GM18907 (cell line): ENCODE measurements around the gene BAHCC1.

Source experiments
- ATAC-seq: cut with Tn5 transposase; IDR thresholded peaks from one replicate; pipeline ENCODE4 v1.9.1; 2021; ENCODE audit warnings: mild to moderate bottlenecking, moderate library complexity; ENCODE audit not compliant: unreplicated experiment

The BAHCC1 gene

DNA sequence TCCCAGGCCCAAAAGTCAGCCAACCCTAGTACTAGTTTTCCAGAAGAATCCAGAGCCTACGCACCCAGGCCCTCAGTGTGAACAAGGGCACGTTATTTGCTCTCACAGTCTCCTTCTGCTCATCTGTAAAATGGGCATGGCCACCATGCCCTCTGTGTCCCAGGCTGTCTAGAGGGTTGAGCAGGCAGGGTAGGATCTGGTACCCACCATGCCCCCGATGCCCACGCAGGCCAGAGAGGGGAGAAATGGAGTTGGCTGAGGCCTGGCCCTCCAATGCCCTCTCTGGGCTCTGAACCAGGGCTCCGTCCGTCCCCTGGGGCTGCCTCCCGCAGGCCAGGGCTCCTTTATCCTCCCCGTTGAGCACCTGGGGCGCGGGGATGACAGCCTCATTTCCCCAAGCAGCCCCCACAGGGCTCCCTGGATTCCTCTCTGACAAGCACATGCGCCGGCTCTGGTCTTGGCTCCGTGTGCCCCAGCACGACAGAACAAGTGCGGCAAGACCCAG lies 9.1 kb upstream of the BAHCC1 start:
- ATAC-seq: no peak

DNA sequence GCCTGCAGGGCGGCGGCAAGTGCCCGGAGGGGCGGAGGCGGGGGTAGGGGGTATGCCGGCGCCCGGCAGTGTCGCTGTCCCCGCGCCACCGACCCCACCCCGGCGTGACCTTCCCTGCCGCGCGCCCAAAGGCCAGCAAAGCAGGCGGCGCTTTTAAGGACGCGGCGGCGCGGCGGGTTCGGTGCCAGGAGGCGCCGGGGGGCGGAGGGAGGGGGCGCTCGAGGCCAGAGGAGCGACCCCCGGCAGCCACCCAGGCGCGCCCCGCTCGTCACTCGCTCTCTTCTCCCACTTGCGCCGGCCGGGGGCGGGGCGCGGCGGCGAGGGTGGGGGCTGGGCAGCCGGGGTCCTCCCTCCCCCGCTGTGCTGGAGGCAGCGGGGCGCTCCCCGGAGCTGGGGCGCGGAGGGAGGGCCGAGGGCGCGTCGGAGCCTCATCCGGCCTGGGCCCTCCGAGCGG lies 8.6 kb upstream of the BAHCC1 start:
- ATAC-seq: no peak

DNA sequence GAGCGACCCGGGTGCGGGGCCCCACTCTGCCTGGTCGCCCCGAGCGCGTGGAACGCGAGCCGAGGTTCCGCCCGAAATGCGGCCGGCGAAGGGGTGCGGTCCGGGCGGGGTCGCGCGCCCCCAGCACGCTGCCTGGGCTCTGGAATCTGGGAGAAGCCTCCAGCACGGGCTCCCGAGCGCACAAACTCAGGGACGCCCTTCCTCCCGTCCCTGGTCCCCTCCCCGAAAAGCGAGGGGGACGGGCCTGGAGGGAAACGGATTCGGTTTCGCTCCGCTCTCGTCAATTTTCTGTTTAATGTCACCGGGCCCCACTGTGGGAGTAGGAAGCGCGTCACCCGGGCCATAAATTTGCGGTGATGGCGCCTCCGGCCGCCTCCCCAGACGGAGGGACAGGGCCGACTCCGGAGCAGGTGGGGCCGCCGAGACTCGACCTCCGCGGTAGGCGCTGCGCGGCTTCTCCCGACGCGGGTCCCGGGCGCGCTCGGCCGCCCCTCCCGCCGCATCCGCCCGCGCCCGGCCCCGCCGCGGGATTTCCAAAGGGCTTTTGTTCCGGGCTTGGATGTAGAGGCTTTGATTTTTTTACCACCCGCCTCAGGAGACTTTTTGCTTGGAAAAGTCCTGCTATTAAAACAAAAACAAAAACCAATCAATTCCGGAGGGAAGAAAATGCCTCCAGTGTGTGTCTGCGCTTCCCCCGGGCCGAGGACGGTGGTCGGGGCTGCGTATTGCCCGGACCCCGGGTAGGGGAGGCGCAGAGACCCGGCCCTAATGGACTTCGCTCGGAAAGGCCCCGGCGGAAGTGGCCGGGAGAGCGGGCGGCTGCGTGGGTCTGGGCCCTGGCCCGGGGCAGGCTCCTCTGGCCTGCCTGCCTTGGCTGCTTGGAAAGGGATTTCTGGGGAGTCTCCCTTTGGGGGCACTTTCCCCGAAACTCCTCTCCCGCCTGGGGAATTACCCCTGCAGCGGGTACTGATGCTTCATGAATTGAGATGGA lies 7.9 kb upstream of the BAHCC1 start:
- ATAC-seq: no peak

DNA sequence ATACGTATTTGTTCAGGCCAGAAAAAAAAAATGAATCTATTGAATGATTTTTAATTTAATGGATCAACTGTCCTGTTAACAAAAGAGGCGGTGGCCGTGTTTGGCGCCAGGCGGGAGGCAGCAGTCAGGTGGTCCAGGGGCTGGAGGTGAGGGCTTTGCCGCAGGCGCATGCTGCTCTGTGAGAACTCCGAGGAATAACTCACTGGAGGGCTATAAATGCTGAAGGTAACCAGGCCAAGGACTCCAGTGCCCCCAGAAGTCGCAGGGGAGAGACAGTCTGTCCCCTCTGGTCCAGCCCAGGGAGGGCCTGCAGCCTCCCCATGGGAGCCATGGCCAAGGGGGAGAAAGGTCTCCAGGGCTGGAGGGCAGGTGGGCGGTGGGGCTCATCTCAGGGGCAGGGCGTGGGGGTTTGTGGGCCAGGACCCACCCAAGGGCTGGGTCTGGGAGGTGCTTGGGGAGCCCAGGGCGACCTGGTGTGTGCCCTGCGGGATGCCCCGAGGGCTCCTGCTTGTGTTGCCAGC lies 7.1 kb upstream of the BAHCC1 start:
- no peak for ATAC-seq

DNA sequence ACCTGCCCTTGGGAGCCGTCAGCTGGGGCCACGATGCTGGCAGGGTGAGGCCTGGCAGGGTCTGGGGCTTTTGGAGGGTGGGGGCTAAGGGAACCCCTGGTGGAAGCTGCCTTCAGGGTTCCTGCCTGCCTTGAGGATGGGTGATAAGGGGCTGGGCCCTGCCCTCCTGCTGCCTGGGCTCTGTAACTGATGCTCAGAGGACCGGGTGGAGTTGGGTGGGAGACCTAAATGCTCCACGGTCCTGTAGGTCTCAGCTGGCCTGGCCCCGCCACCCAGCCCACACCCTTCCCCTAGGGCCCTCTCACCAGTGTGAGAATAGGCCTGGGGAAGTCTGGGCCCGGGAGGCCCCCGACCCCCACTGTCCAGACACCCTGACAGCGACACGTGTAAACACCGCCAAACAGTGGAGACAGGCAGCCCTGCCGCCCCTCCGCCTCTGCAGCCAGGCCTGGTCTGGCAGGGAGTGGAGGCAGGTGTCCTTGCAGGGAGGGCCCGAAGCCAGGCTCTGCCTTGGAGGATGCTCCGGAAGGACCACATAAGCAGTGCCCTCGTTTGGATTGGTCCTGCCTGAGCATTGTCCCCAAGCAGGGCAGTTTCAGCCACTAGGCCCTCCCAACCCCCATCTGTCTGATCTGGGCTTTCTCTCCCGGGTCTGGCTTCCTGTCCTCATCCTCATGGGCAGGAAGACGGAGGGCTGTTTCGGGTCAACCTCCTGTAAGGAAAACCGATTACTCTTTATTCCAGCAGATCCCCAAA lies 6.5 kb upstream of the BAHCC1 start:
- no peak for ATAC-seq

DNA sequence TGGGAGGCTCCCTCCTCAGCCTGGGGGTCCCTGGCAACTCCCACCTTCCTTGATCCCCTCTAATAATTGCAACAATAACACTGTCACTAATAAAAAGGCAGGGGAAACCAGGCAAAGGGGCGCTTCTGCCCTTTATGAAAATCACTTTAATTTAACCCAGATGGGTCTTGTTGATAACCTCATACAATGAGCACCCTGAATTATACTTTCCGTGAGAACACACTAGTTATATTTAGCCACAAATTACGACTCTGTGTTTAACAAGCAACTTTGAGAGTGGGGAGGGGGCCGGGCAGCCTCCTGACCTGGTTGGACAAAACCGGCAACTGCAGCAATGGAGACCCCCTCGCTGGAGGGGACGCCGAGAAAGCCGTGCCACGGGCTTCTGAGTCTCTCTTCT lies 5.7 kb upstream of the BAHCC1 start:
- no peak for ATAC-seq

DNA sequence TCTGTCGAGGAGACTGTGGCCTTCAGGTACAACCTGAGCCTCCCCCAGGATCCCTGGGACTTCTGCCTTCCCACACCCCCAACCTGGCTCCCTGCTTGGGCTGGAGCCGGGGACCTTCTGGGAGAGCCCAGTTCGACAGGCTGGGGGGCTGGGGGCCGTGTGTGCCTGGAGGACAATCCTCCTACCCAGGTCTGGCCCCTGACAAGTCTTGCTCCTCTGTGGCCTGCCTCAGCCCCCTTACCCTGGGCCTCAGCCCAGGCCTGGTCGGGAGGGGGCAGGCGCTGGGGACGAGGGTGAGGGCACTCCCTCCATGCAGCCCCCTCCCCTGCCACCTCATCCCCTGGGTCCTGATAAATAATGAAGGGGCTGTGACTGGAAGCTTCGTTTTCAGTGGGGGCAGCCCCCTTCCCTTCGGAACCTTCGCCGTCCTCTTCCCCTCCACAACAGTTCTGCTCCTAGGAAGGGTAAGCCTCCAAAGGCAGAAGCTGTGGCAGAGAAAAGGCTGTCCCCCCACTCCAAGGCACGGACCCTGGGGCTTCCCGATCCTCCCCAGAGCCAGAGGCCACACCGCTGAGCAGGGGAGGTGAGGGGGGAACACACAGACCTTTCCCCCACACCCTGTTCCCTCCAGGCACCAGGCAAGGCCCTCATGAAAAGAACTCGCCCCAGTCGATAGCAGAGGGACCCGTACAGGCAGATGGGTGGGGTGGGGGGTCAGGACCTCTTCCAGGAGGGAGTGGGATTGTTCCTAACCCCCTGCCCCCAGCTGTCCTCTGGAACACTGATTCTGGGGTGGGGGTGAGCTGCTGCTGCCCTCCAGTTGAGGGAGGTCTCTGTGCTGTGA lies 5.0 kb upstream of the BAHCC1 start:
- no peak for ATAC-seq

DNA sequence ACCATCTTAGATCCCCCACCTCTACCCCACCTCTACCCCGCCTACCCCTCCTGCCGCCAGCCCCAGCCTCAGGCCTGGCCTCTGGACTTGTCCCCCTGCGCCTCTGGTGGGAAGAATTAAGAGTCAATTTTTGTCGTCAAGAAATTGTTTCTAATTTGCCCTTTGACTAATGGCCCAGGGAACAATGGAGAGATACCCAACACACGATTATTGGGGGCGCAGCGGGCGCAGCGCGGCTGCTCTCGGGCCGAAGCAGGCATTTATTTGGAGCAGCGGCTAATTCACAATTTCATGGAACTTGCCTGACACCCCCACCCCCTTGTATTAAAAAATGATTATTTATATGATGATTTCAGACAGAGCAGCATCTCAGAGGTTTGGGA lies 4.4 kb upstream of the BAHCC1 start:
- ATAC-seq: no peak

DNA sequence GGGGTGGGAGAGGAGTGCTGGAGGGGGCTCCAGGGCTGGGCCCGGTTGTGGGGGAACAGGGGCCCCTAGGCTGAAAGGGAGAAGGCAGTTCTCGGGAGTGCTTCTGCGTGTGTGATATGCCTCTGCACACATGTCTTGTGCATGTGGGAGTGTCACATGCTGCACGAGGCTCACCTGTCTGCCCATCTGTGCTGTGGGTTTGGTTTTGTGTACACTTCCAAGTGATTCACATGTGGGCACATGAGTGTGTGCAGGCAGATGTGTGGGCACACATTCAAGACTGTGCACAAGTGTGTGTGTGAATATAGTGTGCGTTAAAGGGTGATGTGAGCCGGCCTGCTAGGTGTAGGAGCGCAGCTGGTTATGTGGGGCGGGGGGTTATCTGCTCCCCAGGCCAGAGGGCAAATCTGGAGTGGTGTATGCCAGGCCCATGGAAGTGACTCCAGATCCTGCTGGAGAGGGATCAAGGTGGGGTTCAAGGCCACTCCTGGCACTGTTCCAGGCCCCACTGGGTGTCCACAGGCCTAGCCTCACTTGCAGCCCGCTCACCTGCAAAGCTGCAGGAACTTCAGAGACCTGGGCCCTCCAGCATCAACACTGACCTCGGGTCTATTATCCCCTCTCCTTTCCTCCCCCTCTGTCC lies 3.8 kb upstream of the BAHCC1 start:
- no peak for ATAC-seq

DNA sequence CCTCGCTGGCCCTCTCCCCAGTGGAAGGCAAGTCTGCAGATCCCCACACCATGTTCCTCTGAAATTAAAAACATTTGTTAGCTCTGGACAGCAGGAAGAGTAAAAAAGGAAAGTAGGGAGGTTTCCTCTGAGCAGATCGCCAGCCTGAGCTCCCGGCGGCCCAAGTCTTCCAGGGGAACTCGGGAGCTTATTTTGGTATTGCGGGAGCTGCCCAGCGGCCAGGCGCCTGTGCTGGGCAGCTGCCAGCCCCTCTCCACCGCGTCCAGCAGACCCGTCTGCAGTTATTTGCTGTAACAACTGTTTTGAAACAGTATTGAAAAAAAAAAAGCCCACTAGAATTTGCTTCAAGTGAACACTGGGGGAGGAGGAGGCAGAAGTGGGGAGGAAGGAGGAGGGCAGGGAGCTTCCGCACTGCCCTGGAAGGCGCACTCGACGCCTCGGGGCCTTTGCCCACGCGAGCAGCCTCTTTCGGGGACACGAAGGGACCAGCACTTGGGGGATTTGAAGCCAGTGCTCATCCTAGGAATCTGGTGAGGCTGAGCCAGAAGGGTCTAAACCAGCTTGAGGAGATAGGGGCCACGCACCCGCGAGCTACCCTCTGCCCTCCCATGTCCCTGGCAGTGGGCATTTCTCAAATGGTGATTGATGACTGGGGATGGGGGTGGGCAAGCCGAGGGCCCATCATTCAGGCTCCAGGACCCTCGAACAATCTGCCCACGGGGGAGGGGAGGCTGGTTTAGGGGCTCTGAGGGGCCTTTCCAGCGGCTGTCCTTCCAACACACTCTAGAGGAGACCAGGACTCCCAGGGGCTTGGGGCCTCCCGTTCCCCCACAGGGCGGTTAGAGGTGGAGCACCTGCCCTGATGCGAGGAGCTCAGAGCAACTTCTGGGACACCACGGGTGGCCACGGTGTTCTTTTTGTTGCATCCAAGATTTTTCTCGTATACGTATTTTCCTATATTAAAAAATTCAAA lies 3.0 kb upstream of the BAHCC1 start:
- no peak for ATAC-seq

DNA sequence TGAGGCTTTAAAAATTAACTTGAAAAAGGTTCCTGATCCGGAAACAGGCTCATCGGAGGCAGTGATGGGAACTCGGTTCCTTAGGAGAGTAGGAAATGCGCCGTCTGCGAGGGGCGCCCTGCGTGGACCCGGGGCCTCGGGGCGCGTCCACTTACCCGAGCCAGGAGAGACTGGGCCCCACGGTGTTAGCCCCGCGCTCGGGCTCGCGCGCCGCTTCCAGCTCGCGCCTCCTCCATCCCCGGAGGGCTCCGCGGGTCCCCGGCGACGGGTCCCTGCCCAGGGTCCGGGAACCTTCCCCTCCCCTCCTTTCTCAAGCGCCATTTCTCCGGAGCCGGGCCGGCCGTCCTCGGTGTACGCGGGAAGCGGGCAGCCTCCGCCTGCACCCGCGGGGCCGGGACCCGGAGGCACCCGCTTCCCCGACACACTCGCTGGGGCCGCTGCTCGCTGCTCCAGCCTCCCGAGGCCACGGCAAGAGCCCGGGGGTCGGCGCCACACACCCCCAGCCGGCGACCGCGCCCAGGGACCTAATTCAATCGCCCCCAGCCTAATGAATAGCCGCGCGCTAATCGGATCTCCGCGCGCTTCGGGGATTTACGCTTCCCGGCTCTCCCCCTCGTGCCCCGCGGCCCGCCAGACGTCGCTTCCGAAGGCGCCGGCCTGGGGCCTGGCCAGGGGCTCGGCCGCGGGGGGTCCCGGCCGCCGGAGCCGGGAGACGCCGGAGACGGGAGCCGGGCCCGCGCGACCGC lies 2.2 kb upstream of the BAHCC1 start:
- ATAC-seq: no peak

DNA sequence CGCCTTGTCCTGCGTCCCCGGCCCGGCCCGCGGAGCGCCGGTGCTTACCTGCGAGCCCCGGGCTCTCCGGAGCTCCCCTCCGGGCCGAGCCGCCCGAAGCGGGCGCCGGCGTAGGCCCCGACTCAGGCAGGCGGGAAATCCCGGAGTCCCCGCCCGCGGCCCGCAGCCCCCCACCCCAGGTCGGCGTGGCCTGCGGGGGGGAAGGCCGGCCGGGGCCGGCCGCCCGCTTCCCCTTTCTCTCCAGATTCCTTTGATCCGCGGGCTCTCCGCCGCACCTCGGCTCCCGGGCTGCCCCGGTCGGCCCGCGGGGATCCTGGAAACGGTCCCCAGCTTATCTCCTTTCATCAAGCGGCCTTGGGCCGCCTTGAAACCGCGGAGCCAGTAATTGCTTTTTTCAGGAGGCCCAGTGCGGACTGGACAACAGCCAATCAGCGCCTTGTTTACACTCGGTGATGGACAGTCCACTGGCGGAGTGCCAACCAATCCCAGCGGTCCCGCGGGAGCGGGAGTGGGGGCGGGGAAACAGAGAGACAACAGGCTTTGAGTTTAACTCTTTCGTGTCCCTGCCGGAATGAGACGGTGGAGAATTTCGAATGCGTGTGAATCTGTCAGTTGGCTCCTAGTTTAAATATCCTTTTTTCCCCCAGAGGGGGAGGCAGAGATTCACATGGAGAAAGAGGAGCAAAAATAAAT lies 1.4 kb upstream of the BAHCC1 start:
- ATAC-seq: no peak

DNA sequence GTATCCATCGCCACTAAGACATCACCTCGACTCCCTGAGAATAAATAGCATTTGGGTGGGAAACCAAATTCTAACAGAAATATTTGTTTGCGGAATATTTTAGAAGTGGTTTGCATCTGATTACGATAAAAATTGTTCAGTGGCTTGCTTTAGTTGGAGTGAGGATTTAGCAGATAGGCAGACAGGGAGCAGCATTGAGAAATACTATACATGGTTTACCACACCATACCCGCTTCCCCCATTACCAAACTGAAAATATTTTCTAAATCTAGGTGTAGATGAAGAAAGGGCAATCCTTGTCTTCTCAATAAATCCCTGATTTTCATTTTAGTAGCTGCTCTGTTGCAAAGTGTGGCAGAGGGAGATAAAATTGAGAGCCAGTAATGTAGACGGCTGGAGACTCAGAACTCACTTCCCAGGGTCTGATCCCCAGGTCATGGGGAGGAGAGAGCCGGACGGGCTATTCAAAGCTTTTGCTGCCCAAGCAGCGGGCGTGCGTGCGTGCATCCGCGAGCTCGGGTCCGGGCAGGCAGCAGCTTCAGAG lies 808 bp upstream of the BAHCC1 start:
- no peak for ATAC-seq

DNA sequence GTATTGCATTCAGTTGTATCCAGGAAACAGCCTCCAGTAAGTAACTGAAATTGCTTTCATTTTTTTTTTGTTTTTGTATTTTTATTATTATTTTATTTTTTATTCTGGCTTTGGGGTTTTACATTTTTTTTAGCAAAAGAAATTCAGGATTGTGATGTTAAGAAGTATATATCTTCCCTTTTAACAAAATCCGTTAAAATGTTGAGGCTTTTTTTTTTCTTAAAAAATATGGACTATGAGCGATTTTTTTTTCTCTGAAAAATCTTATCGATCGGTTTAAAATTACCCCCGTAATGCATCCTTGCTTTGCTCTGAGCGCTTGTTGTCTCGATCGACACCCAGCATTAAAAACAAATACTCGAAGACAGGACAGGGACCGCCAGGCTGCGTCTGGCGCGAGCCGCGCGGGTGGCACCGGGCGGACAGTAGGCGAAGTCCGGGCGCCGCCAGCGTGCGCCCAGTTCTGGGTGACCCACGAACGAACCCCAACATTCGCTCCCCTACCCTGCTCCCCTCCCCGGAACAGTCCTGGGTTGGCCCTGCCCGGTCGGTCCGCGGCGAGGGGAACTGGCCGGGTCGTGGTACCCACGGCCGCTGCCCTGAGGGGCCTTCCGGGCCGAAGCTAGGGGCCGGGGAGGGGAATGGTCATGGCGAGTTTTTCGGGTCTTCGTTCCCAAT lies 482 bp downstream of the BAHCC1 start:
- ATAC-seq: no peak

DNA sequence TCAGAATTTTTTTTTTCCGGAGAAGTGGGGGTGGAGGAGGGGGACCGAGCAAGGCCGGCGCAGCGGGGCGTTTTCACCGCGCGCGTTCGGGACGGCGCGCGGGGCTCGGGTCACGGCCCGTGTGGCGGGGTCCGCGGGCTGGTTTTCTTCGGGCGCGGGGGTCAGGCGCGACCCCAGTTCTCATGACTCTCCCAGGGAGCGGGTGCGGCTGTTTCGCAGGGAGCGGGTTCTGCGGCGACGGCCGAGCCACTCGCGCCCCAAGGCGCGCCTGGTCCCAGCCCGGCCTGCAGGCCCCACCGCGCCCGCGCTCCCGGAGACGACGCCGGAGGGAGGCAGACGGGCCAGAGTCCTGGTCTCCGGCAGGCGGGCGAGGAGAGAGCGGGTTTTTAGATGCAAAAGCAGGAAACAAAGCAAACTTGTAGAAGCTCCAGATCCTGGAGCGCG lies 1.0 kb downstream of the BAHCC1 start:
- ATAC-seq: no peak

DNA sequence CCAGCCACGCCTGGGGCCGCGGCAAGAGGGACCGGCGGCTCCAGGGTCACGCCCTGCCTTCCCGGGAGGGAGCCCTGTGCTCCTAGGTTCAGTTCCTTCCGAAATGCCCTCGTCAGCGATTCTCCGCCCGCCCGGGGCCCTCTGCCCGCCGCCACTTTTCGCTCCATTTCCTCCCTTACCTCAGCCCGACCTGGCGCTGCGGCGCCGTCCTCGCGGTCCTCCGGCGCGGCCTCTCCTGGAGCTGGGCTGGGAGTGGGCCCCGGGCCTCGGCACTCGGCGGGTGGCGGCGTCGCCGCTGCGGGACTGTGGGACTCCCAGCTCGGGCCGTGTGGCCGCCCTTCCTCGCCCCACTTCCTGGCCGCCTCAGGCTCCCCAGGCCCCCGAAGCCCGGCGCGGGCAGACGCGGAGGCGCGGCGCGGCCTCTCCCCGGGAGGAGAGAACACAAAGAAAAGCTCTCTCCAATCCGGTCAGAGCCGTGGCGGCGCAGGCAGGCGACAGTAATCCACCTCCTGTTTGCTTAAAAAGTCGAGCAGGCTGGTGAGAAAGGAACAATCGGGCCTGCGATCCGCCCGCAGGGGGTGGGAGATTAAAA lies 1.6 kb downstream of the BAHCC1 start:
- ATAC-seq: no peak
